Ascending aorta (tissue), 2 donors: ENCODE data around the gene CD58. TPM values are rescaled to one million over a fixed set of nuclear protein-coding genes. Genes with fewer than 3 reads are reported as not detected.
A peak's percentile ranks its signal among the peaks of the same experiment; 100 is the strongest.
"Not testable (repeated sequence)": the region's sequence is repeated elsewhere in the genome, so short reads cannot be mapped to it uniquely, and the experiment has no call there.

ENCODE experiments used
- DNase-seq, 2 donors: peaks; one replicate each; pipeline ENCODE4 v3.0.0-alpha.2; 2019; ENCODE audit warnings: low spot score in 2 of 2
- H3K27ac ChIP-seq, 2 donors: fragments of 200-600 bp; sonication (generic); one replicate each; pipeline ENCODE4 v1.5.1; 2016 to 2017; ENCODE audit warnings: mild to moderate bottlenecking in 1 of 2
- H3K27me3 ChIP-seq: fragments of 200-600 bp; sonication (generic); one replicate; pipeline ENCODE4 v1.5.1; 2017
- H3K36me3 ChIP-seq, 2 donors: fragments of 200-600 bp; sonication (generic); one replicate each; pipeline ENCODE4 v1.5.1; 2016
- H3K4me1 ChIP-seq, 2 donors: fragments of 200-600 bp; sonication (generic); one replicate each; pipeline ENCODE4 v1.5.1; 2016 to 2017; ENCODE audit warnings: mild to moderate bottlenecking in 1 of 2
- H3K4me3 ChIP-seq, 2 donors: fragments of 200-600 bp; sonication (generic); one replicate each; pipeline ENCODE4 v1.5.1; 2016 to 2017; ENCODE audit warnings: mild to moderate bottlenecking in 1 of 2
- H3K9me3 ChIP-seq, 2 donors: fragments of 200-600 bp; sonication (generic); one replicate each; pipeline ENCODE4 v1.5.1; 2016
- CTCF ChIP-seq, 3 experiments: fragments of 200-600 bp in 2 of 3; fragments of 450-650 bp in 1 of 3; sonication (generic) in 2 of 3; IDR thresholded peaks; one replicate each; pipeline ENCODE4 v1.5.1; 2016 to 2019; ENCODE audit warnings: antibody characterized with exemption in 3 of 3, mild to moderate bottlenecking in 1 of 3, moderate library complexity in 1 of 3
- intact Hi-C: fragments of 100-400 bp; cut with DNase I; formaldehyde crosslinking; loops from one replicate; pipeline ENCODE4 v1.15.1; 2023
- total RNA-seq: library from RNA; depleted of rRNA; stranded (reverse); fragments of >200 nt; gene quantifications from one replicate; pipeline ENCODE4 v1.1.0, GENCODE V29; 2016

Gene CD58, protein sequence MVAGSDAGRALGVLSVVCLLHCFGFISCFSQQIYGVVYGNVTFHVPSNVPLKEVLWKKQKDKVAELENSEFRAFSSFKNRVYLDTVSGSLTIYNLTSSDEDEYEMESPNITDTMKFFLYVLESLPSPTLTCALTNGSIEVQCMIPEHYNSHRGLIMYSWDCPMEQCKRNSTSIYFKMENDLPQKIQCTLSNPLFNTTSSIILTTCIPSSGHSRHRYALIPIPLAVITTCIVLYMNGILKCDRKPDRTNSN
- total RNA-seq = 50.7 TPM

GRCh38 chr1:116570358-116571214 is at the start of gene CD58:
Gene CD58, minus strand, starts transcription at chr1:116571026. Its CDS starts 54 bp downstream, at chr1:116570972.
- Histone ChIP-seq H3K27me3 (no peaks in the 10 kb centered on the region), H3K4me1 (peaks cover 0 to 11% of the 10 kb centered on the region in 2 donors), H3K4me3 (peak within 1 kb of the TSS; percentile 91 to 92), H3K36me3 (no peaks in the 10 kb centered on the region), H3K9me3 (no peaks in the 10 kb centered on the region), H3K27ac (peak within 1 kb of the TSS; percentile 99 to 100)
- intact Hi-C loops = loop anchor here (1.0 to 10.0 kb wide), 6 partner anchors 61 to 1988 kb away; partner anchors contain the start of genes ATP1A1, BCAS2, PTGFRN and TRIM45
- DNase-seq = peak; percentile 55 to 95
- TF ChIP-seq CTCF (IDR thresholded peaks at IDR 0.05) = peak; percentile 73 to 81 (median 78)

DNA sequence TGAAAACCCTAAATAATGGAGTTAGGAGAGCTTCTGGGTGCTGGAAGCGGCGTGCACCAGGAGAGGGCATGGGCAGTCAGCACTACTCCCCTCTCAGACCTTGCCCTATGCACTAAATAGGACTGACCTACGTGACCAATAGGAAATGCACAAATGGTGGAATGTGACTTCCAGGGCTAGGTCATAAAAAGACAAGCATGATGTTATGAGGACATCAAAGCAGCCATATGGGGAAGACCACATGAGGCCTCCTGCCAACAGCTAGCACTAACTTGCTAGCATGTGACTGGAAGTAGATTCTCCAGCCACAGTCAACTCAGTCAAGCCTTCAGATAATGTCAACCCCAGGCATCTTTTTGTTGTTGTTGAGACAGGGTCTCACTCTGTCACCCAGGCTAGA is 49.6 kb upstream of the CD58 start:
- DNase-seq, H3K27me3 ChIP-seq, intact Hi-C loops, H3K4me3 ChIP-seq, H3K27ac ChIP-seq, H3K9me3 ChIP-seq, H3K36me3 ChIP-seq, H3K4me1 ChIP-seq: not testable (repeated sequence)

- H3K4me3 ChIP-seq, H3K36me3 ChIP-seq, H3K27me3 ChIP-seq, H3K9me3 ChIP-seq, H3K27ac ChIP-seq, intact Hi-C loops, H3K4me1 ChIP-seq, DNase-seq: not testable (repeated sequence)
These were observed 48.3 kb upstream of the CD58 start for GRCh38 chr1:116619106-116619505.

DNA sequence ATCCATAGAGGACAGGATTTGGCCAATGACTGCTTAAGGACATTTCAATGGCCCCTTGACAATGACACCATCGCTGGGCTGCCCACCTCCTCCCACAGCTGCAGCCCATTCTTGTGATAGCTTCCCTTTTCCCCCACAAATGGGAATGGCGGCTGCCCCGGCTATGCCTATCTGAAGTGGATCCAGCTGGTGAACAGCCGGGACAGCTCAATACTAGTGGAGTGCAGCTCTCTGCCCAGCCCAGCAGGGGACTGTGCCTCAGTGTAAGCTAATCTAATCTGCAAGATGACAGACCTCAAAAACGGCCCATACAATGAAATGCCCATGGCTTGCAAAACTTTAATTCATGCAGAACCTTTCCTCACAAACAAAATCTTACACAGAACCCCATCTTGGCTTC is 47.0 kb upstream of the CD58 start:
- DNase-seq, H3K4me3 ChIP-seq, H3K9me3 ChIP-seq, H3K27me3 ChIP-seq, H3K36me3 ChIP-seq, intact Hi-C loops, H3K4me1 ChIP-seq, H3K27ac ChIP-seq: not testable (repeated sequence)

GRCh38 chr1:116613825-116614224 is 43.0 kb upstream of the CD58 start:
- H3K27ac ChIP-seq, H3K4me1 ChIP-seq, DNase-seq, H3K4me3 ChIP-seq, intact Hi-C loops, H3K9me3 ChIP-seq, H3K36me3 ChIP-seq, H3K27me3 ChIP-seq: not testable (repeated sequence)

- H3K27me3 ChIP-seq, H3K36me3 ChIP-seq, DNase-seq, H3K9me3 ChIP-seq, intact Hi-C loops, H3K4me1 ChIP-seq, H3K27ac ChIP-seq, H3K4me3 ChIP-seq: not testable (repeated sequence)
These were observed 39.1 kb upstream of the CD58 start for GRCh38 chr1:116609801-116610371.

DNA sequence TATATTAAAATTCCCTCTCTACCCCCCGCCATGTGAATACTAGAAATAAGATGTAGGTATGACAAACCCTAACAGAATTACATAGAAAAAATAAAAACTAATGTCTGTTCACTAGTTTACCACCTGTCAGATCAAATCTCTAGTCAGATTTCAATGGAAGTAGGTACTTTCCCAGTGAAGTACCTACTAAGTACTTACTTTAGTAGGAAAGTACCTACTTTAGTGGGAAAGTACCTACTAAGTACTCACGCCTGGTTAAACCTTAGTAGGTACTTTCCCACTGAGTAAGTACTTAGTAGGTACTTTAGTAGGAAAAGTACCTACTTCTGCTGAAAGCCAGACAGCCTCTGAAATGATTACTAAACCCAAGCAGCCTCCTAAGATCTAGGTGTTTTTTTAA is 38.0 kb upstream of the CD58 start:
- H3K4me1 ChIP-seq, intact Hi-C loops, H3K4me3 ChIP-seq, DNase-seq, H3K27me3 ChIP-seq, H3K9me3 ChIP-seq, H3K36me3 ChIP-seq, H3K27ac ChIP-seq: not testable (repeated sequence)

DNA sequence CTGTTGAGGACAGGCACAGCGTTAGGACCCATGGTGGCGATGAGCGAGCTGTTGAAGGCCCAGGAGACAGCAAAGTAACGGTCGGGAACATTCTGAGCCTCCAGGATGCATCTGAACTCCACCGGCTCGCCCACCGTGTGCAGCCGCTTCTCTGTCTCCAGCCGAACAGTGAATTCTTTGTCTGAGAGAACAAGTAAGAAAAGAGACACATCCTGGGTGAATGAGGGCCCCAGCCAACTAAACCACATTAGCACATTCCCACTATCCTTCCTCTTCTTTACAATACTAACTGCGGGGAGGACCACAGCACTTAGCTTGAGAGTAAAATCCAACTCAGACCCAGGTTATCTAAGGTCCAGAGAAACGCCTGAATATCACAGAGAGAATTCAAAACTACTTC is 37.3 kb upstream of the CD58 start:
- H3K9me3 ChIP-seq, intact Hi-C loops, H3K4me1 ChIP-seq, H3K36me3 ChIP-seq, H3K27ac ChIP-seq, DNase-seq, H3K4me3 ChIP-seq, H3K27me3 ChIP-seq: not testable (repeated sequence)

GRCh38 chr1:116607463-116607862 is 36.6 kb upstream of the CD58 start:
- H3K27ac ChIP-seq, H3K9me3 ChIP-seq, H3K27me3 ChIP-seq, H3K4me3 ChIP-seq, intact Hi-C loops, DNase-seq, H3K4me1 ChIP-seq, H3K36me3 ChIP-seq: not testable (repeated sequence)

- intact Hi-C loops, H3K27ac ChIP-seq, H3K9me3 ChIP-seq: not testable (repeated sequence)
These were observed 35.2 kb upstream of the CD58 start for GRCh38 chr1:116606067-116606466.

More at GRCh38 chr1:116606067-116606466, 35.2 kb upstream of the CD58 start:
- H3K4me1 ChIP-seq, DNase-seq, H3K4me3 ChIP-seq, H3K27me3 ChIP-seq, H3K36me3 ChIP-seq: not testable (repeated sequence)
